IMR-90 (cell line): ENCODE measurements around the gene LHPP. TPM values are rescaled to one million over a fixed set of nuclear protein-coding genes. Genes with fewer than 3 reads are reported as not detected.

Experiments used
- ATAC-seq: fragments of 200-7000 bp; cut with Tn5 transposase; 2 replicates; pipeline ENCODE4 v1.9.1; 2020; ENCODE audit warnings: low read depth, mild to moderate bottlenecking, moderate library complexity
- BruUV-seq: library from RNA; stranded (reverse); fragments of 400-500 nt; replicated peaks from 2 replicates; lab custom pipeline; 2021; lab: Mats Ljungman, UMichigan
- CTCF ChIA-PET: fragments of 300-600 bp; formaldehyde crosslinking; extraction: SDS; loops from one replicate; lab custom pipeline; 2021; ENCODE audit warnings: antibody characterized with exemption; lab: Yijun Ruan, JAX
- POLR2A ChIA-PET: fragments of 300-600 bp; sonication (Branson Sonifier 250); formaldehyde crosslinking; loops from one replicate; lab custom pipeline; 2022; ENCODE audit warnings: antibody characterized with exemption; ENCODE audit not compliant: unreplicated experiment; lab: Charles Lee
- DNase-seq: peaks from one replicate; pipeline ENCODE4 v3.0.0; 2013
- H2AFZ ChIP-seq: replicated peaks from 2 replicates; pipeline ENCODE3; 2013; ENCODE audit warnings: low read length, mild to moderate bottlenecking; ENCODE audit not compliant: poor library complexity
- H2AK5ac ChIP-seq: 2 replicates; pipeline ENCODE4 v1.6.1; 2013; ENCODE audit warnings: low read depth, low read length, inconsistent platforms
- H2AK9ac ChIP-seq: replicated peaks from 2 replicates; pipeline ENCODE3; 2013; ENCODE audit warnings: mild to moderate bottlenecking, low read depth, low read length, moderate library complexity; ENCODE audit not compliant: poor library complexity
- H2BK120ac ChIP-seq: 2 replicates; pipeline ENCODE4 v1.6.1; 2013; ENCODE audit warnings: low read depth, low read length, inconsistent platforms
- H2BK15ac ChIP-seq: 3 replicates; pipeline ENCODE4 v1.6.1; 2013; ENCODE audit warnings: low read depth, low read length, inconsistent platforms
- H2BK20ac ChIP-seq: 2 replicates; pipeline ENCODE4 v1.6.1; 2013; ENCODE audit warnings: low read depth, mild to moderate bottlenecking, inconsistent platforms, low read length, moderate library complexity
- H2BK5ac ChIP-seq: 2 replicates; pipeline ENCODE4 v1.6.1; 2013; ENCODE audit warnings: mild to moderate bottlenecking, low read depth, low read length, inconsistent platforms; ENCODE audit not compliant: poor library complexity, severe bottlenecking
- H3K14ac ChIP-seq: replicated peaks from 2 replicates; pipeline ENCODE4 v1.6.1; 2013; ENCODE audit warnings: low read depth, low read length, inconsistent platforms
- H3K18ac ChIP-seq: 2 replicates; pipeline ENCODE4 v1.6.1; 2013; ENCODE audit warnings: low read depth, low read length, control low read depth
- H3K23ac ChIP-seq: 2 replicates; pipeline ENCODE4 v1.6.1; 2013; ENCODE audit warnings: low read depth, low read length, inconsistent platforms
- H3K27ac ChIP-seq: 2 replicates; pipeline ENCODE4 v1.5.1; 2013; ENCODE audit warnings: mild to moderate bottlenecking, control low read depth, low read length; ENCODE audit not compliant: insufficient read depth
- H3K27me3 ChIP-seq: 2 replicates; pipeline ENCODE4 v1.6.1; 2013; ENCODE audit warnings: low read length; ENCODE audit not compliant: control insufficient read depth, insufficient read depth
- H3K36me3 ChIP-seq: 2 replicates; pipeline ENCODE4 v1.6.1; 2013; ENCODE audit warnings: low read length, mixed read lengths; ENCODE audit not compliant: control insufficient read depth, insufficient read depth
- H3K4ac ChIP-seq: 2 replicates; pipeline ENCODE4 v1.6.1; 2013; ENCODE audit warnings: low read depth, low read length, inconsistent platforms
- H3K4me1 ChIP-seq: 2 replicates; pipeline ENCODE4 v1.6.1; 2013; ENCODE audit warnings: low read length, mixed read lengths; ENCODE audit not compliant: control insufficient read depth, insufficient read depth
- H3K4me2 ChIP-seq: 2 replicates; pipeline ENCODE4 v1.6.1; 2013; ENCODE audit warnings: low read depth, mild to moderate bottlenecking, control low read depth, low read length, moderate library complexity
- H3K4me3 ChIP-seq: 2 replicates; pipeline ENCODE4 v1.5.1; 2013; ENCODE audit warnings: low read depth, mild to moderate bottlenecking, control low read depth, low read length, moderate library complexity; ENCODE audit not compliant: insufficient read depth
- H3K56ac ChIP-seq: 2 replicates; pipeline ENCODE4 v1.6.1; 2013; ENCODE audit warnings: low read length, inconsistent platforms; ENCODE audit not compliant: insufficient read depth; ENCODE audit errors: extremely low read depth
- H3K79me1 ChIP-seq, 2 experiments: 2 replicates each; pipeline ENCODE4 v1.6.1; 2013; ENCODE audit warnings: low read length in 2 of 2, inconsistent platforms in 1 of 2, low read depth in 1 of 2
- H3K9ac ChIP-seq: 2 replicates; pipeline ENCODE4 v1.6.1; 2013; ENCODE audit warnings: low read depth, low read length, control low read depth
- H3K9me1 ChIP-seq: 2 replicates; pipeline ENCODE4 v1.6.1; 2013; ENCODE audit warnings: low read length, inconsistent platforms; ENCODE audit not compliant: insufficient read depth
- H3K9me3 ChIP-seq: 2 replicates; pipeline ENCODE4 v1.6.1; 2013; ENCODE audit warnings: low read length; ENCODE audit not compliant: control insufficient read depth, insufficient read depth
- H4K20me1 ChIP-seq: 2 replicates; pipeline ENCODE4 v1.6.1; 2013; ENCODE audit warnings: low read length, inconsistent platforms; ENCODE audit not compliant: insufficient read depth
- H4K5ac ChIP-seq: 2 replicates; pipeline ENCODE4 v1.6.1; 2013; ENCODE audit warnings: mild to moderate bottlenecking, low read depth, low read length, control low read depth
- H4K8ac ChIP-seq, 2 experiments: 2 replicates each; pipeline ENCODE4 v1.6.1; 2013; ENCODE audit warnings: low read depth in 2 of 2, low read length in 2 of 2, control low read depth in 1 of 2, inconsistent platforms in 1 of 2
- H4K91ac ChIP-seq: 2 replicates; pipeline ENCODE4 v1.6.1; 2013; ENCODE audit warnings: low read depth, low read length, inconsistent platforms; ENCODE audit not compliant: insufficient read depth
- NFE2L2 ChIP-seq: fragments of 150-350 bp; IDR thresholded peaks from 2 replicates; pipeline ENCODE4 v1.6.1; 2016; ENCODE audit warnings: low read depth, mild to moderate bottlenecking, low read length
- RAD21 ChIP-seq: IDR thresholded peaks from 2 replicates; pipeline ENCODE4 v1.6.1; 2012; ENCODE audit warnings: low read length, improper control_type of control experiment
- RFX5 ChIP-seq: IDR thresholded peaks from 2 replicates; pipeline ENCODE4 v1.8.0; 2012; ENCODE audit warnings: low read depth, mild to moderate bottlenecking, low read length, moderate library complexity
- WGBS, 2 experiments: methylation state at CpG; one replicate each; pipeline versions ENCODE4 v1.1.5 to v1.1.7; 2013; ENCODE audit warnings: missing lambda C conversion rate in 2 of 2; ENCODE audit not compliant: insufficient read length in 1 of 2; ENCODE audit errors: extremely low coverage in 2 of 2; 5-methylcytosine and 5-hydroxymethylcytosine counted together
- dilution Hi-C: fragments of 300-500 bp; cut with HindIII; formaldehyde crosslinking; loops from one replicate; pipeline ENCODE4 v1.14.3; 2018; ENCODE audit warnings: low sequenced_read_pairs; ENCODE audit not compliant: unreplicated experiment
- in situ Hi-C: fragments of 300-500 bp; cut with MboI; formaldehyde crosslinking; loops from 3 replicates; pipeline ENCODE4 v1.14.3; 2019; ENCODE audit warnings: low sequenced_read_pairs, inconsistent platforms, mixed read lengths
- intact Hi-C: fragments of 100-400 bp; cut with micrococcal nuclease; formaldehyde crosslinking; loops from 2 replicates; pipeline ENCODE4 v1.10.0; 2022
- polyA plus RNA-seq, 3 experiments: library from polyadenylated mRNA; depleted of rRNA; stranded (reverse); fragments of >200 nt; gene quantifications; 2 replicates each; pipeline ENCODE4 v1.2.3, GENCODE V29; 2012; ENCODE audit warnings: low replicate concordance in 1 of 3
- total RNA-seq: library from RNA; depleted of rRNA; stranded (reverse); fragments of >200 nt; gene quantifications from 2 replicates; pipeline ENCODE4 v1.2.3, GENCODE V29; 2012

Gene LHPP
- total and polyA plus RNA-seq, 2 of the 4 experiments (the other 2 are of a cell fraction) = 2.7 to 8.3 TPM

- H3K9me1 ChIP-seq = no peaks in the 10 kb centered on the region
These were observed 10.3 kb upstream of the LHPP start for GRCh38 chr10:124451276-124451675.

More at GRCh38 chr10:124451276-124451675, 10.3 kb upstream of the LHPP start:
- no peaks in the 10 kb centered on the region for H3K36me3 ChIP-seq
- H2AFZ ChIP-seq = no peak overlapping the region
- no peak for DNase-seq
- no peak overlapping the region for H3K14ac ChIP-seq
- TF ChIP-seq NFE2L2 = peak; percentile 5; the same call in 1 of the 2 replicates
- TF ChIP-seq RFX5 = no peak
- TF ChIP-seq RAD21 = no peak
- peaks cover 87% of the 10 kb centered on the region for H3K27me3 ChIP-seq
- WGBS, 2 experiments = no CpG with 5 or more reads among the region's 6 CpGs
- in situ Hi-C loops (no loop called here), dilution Hi-C loops (no loop called here), intact Hi-C loops (no loop called here)
- no peak overlapping the region for H3K4me2 ChIP-seq
- H3K4me1 ChIP-seq = no peaks in the 10 kb centered on the region; the same call in 1 of the 2 replicates
- no peak overlapping the region for H4K8ac ChIP-seq
- no peak overlapping the region for H2BK120ac ChIP-seq
- CTCF ChIA-PET = no interaction called here
- no peak overlapping the region for H2AK5ac ChIP-seq
- no peak overlapping the region for H3K4ac ChIP-seq
- no peak for ATAC-seq
- no peak overlapping the region for H4K91ac ChIP-seq
- no peak overlapping the region for H3K23ac ChIP-seq
- H2BK20ac ChIP-seq = no peak overlapping the region
- H3K56ac ChIP-seq = no peak overlapping the region
- POLR2A ChIA-PET = no interaction called here
- H3K4me3 ChIP-seq = no peak overlapping the region
- no peaks in the 10 kb centered on the region for H3K79me1 ChIP-seq
- H3K18ac ChIP-seq = no peak overlapping the region
- H3K9me3 ChIP-seq = no peaks in the 10 kb centered on the region; the same call in 1 of the 2 replicates
- H4K20me1 ChIP-seq = no peaks in the 10 kb centered on the region
- no peak overlapping the region for H3K27ac ChIP-seq
- H2BK5ac ChIP-seq = no peak overlapping the region
- no peak overlapping the region for H4K5ac ChIP-seq
- H3K9ac ChIP-seq = no peak overlapping the region
- H2AK9ac ChIP-seq = no peak overlapping the region
- BruUV-seq = no TSS peak
- H2BK15ac ChIP-seq = no peak overlapping the region
